Neutrophil (primary cell): ENCODE data around the gene TAF11.

Experiments
- H3K27ac ChIP-seq: fragments of 200-600 bp; sonication (generic); 2 replicates; pipeline ENCODE4 v1.5.1; 2016; ENCODE audit warnings: mild to moderate bottlenecking, moderate library complexity
- H3K27me3 ChIP-seq: fragments of 200-600 bp; sonication (generic); 2 replicates; pipeline ENCODE4 v1.6.0; 2016; ENCODE audit warnings: mild to moderate bottlenecking
- H3K36me3 ChIP-seq: fragments of 200-600 bp; sonication (generic); 2 replicates; pipeline ENCODE4 v1.5.1; 2017
- H3K4me1 ChIP-seq, 2 experiments: fragments of 200-600 bp in 1 of 2; sonication (generic) in 1 of 2; 1 replicate in 1 of 2; 2 replicates in 1 of 2; pipeline versions ENCODE4 v1.5.1 to v1.6.1; 2013 to 2016; ENCODE audit warnings: low read depth in 1 of 2, low read length in 1 of 2, mild to moderate bottlenecking in 1 of 2, moderate library complexity in 1 of 2; ENCODE audit not compliant: control insufficient read depth in 1 of 2, insufficient read depth in 1 of 2
- H3K4me3 ChIP-seq, 2 experiments: fragments of 200-600 bp in 1 of 2; sonication (generic) in 1 of 2; 1 replicate in 1 of 2; 2 replicates in 1 of 2; pipeline ENCODE4 v1.5.1; 2013 to 2016; ENCODE audit warnings: low read depth in 1 of 2, low read length in 1 of 2, mild to moderate bottlenecking in 1 of 2, moderate library complexity in 1 of 2
- H3K9me3 ChIP-seq: fragments of 200-600 bp; sonication (generic); 2 replicates; pipeline ENCODE4 v1.5.1; 2016
- CTCF ChIP-seq: fragments of 200-600 bp; sonication (generic); IDR thresholded peaks from 2 replicates; pipeline ENCODE4 v1.5.1; 2016; ENCODE audit warnings: antibody characterized with exemption

Gene TAF11

GRCh38 chr6:34919651-34920050 is 31.8 kb upstream of the TAF11 start:
- Histone ChIP-seq H3K27me3 (no peaks in the 10 kb centered on the region), H3K36me3 (peaks cover 18% of the 10 kb centered on the region), H3K4me1 (no peaks in the 10 kb centered on the region), H3K27ac (no peak overlapping the region), H3K9me3 (no peaks in the 10 kb centered on the region), H3K4me3 (no peak overlapping the region)
- TF ChIP-seq CTCF: no peak

GRCh38 chr6:34917626-34918285 is 29.9 kb upstream of the TAF11 start:
- Histone ChIP-seq H3K36me3 (peaks cover 18% of the 10 kb centered on the region), H3K4me3 (no peak overlapping the region), H3K27me3 (no peaks in the 10 kb centered on the region), H3K27ac (no peak overlapping the region), H3K9me3 (no peaks in the 10 kb centered on the region), H3K4me1 (peaks cover 4 to 5% of the 10 kb centered on the region in 2 experiments)
- no peak for TF ChIP-seq CTCF

GRCh38 chr6:34916348-34916967 is 28.6 kb upstream of the TAF11 start:
- no peaks in the 10 kb centered on the region for H3K9me3 ChIP-seq
- H3K27me3 ChIP-seq: no peaks in the 10 kb centered on the region
- no peak overlapping the region for H3K4me3 ChIP-seq
- H3K36me3 ChIP-seq: peaks cover 15% of the 10 kb centered on the region
- TF ChIP-seq CTCF: no peak
- H3K27ac ChIP-seq: no peak overlapping the region
- peaks cover 7 to 11% of the 10 kb centered on the region in 2 experiments for H3K4me1 ChIP-seq

GRCh38 chr6:34914358-34914757 is 26.5 kb upstream of the TAF11 start:
- H3K36me3 ChIP-seq: peaks cover 14% of the 10 kb centered on the region
- H3K27ac ChIP-seq: no peak overlapping the region
- H3K4me3 ChIP-seq: no peak overlapping the region
- H3K4me1 ChIP-seq: peaks cover 7 to 11% of the 10 kb centered on the region in 2 experiments
- TF ChIP-seq CTCF: no peak
- no peaks in the 10 kb centered on the region for H3K27me3 ChIP-seq
- H3K9me3 ChIP-seq: no peaks in the 10 kb centered on the region

GRCh38 chr6:34912715-34913464 is 25.0 kb upstream of the TAF11 start:
- H3K27ac ChIP-seq: peak overlapping the region; percentile 52

More at GRCh38 chr6:34912715-34913464, 25.0 kb upstream of the TAF11 start:
- H3K36me3 ChIP-seq: peaks cover 2% of the 10 kb centered on the region
- TF ChIP-seq CTCF: no peak
- no peak overlapping the region for H3K4me3 ChIP-seq
- H3K9me3 ChIP-seq: no peaks in the 10 kb centered on the region
- no peaks in the 10 kb centered on the region for H3K27me3 ChIP-seq
- H3K4me1 ChIP-seq: peaks cover 7 to 11% of the 10 kb centered on the region in 2 experiments
